Brain microvascular endothelial cell (primary cell): ENCODE results near the gene TMEM204.

ENCODE experiments used
- DNase-seq: peaks from one replicate; pipeline ENCODE4 v3.0.0-alpha.2; 2020
- H3K27ac ChIP-seq: fragments of 250-450 bp; sonication (Bioruptor Pico); 2 replicates; pipeline ENCODE4 v1.5.1; 2020; ENCODE audit warnings: mild to moderate bottlenecking, moderate library complexity
- H3K27me3 ChIP-seq: fragments of 250-450 bp; sonication (Bioruptor Pico); replicated peaks from 2 replicates; pipeline ENCODE4 v1.5.1; 2020; ENCODE audit warnings: mild to moderate bottlenecking
- H3K36me3 ChIP-seq: fragments of 250-450 bp; sonication (Bioruptor Pico); replicated peaks from 2 replicates; pipeline ENCODE4 v1.5.1; 2020; ENCODE audit warnings: mild to moderate bottlenecking
- H3K4me3 ChIP-seq: 2 replicates; pipeline ENCODE4 v1.5.1; 2011; ENCODE audit warnings: low read depth, mild to moderate bottlenecking, control low read depth, low read length, moderate library complexity
- in situ Hi-C: cut with HindIII; loops from 2 replicates; pipeline ENCODE4 v1.10.0; 2017; ENCODE audit warnings: low sequenced_read_pairs, low pct_ligation_motif_present
- TF ChIP-seq, protein P1 (sequence below): IDR thresholded peaks from 2 replicates; pipeline ENCODE4 v1.5.1; 2011; ENCODE audit warnings: low read depth, mild to moderate bottlenecking, moderate library complexity, low read length, control low read depth, inconsistent platforms; ENCODE audit errors: missing control alignments

Gene TMEM204

DNA sequence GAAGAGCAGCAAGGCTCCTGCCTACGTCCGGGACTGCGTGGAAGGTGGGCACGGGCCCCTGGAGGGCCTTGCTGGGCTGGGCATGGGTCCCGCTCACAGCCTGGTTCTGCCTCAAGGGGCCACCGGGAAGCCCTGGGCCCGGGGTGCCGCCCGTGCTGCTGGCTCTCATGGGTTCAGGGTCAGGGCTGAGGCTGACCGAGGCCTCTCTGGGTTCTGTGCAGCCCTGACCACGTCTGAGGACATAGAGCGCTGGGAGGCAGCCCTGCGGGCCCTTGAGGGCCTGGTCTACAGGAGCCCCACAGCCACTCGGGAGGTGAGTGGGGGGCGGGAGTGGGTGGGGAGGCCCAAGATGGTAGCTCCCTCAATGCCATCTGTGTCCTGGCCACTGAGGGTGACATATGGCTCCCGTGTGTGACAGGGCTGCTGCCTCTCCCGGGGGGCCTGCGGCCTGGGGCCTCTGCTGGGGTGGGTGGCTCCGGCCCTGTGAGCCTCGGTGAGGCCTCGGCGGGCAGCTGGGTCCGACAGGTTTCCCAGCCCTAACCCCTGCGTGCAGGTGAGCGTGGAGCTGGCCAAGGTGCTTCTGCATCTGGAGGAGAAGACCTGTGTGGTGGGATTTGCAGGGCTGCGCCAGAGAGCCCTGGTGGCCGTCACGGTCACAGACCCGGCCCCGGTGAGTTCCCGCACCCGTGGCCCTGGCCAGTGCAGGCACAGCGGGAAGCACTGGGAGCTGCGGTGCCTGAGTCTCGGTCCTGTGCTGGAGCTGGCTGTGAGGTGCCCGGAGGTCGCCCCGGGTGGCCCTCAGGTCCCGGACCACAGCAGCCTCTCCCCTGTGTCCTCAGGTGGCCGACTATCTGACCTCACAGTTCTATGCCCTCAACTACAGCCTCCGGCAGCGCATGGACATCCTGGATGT, 31.1 kb upstream of the TMEM204 start:
- TF ChIP-seq, protein P1, sequence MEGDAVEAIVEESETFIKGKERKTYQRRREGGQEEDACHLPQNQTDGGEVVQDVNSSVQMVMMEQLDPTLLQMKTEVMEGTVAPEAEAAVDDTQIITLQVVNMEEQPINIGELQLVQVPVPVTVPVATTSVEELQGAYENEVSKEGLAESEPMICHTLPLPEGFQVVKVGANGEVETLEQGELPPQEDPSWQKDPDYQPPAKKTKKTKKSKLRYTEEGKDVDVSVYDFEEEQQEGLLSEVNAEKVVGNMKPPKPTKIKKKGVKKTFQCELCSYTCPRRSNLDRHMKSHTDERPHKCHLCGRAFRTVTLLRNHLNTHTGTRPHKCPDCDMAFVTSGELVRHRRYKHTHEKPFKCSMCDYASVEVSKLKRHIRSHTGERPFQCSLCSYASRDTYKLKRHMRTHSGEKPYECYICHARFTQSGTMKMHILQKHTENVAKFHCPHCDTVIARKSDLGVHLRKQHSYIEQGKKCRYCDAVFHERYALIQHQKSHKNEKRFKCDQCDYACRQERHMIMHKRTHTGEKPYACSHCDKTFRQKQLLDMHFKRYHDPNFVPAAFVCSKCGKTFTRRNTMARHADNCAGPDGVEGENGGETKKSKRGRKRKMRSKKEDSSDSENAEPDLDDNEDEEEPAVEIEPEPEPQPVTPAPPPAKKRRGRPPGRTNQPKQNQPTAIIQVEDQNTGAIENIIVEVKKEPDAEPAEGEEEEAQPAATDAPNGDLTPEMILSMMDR = no peak

DNA sequence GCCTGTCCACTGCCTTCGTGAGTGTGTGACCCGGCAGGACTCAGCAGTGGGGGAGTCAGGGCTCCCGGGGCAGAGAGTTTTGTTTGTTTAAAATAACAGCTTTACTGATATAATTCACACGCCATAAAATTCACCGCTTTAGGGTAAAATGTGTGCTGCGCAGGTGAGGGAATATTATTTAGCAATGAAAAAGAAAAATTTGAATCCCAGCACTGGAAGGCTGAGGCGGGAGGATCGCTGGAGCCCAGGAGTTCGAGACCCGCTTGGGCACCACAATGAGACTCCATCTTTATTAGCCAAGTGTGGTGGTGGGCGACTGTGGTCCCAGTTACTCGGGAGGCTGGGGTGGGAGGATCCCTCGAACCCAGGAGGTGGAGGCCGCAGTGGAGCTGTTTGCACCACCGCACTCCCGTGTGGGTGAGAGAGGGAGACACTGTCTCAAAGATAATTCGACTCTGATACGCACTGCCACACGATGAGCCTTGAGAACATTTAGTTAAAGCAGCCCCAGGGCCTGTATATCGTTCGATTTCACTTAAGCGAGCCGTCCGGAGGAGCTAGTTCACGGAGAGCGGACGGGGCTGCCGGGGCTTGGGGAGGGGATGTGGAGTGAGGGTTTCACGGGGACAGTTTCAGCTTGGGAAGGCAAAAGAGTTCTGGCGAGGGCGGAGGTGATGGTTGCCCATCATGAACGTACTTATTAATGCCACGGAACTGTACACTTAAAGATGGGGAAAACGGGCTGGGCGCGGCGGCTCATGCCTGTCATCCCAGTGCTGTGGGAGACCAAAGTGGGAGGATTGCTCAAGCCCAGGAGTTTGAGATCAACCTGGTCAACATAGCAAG, 30.1 kb upstream of the TMEM204 start:
- H3K27me3 ChIP-seq = no peaks in the 10 kb centered on the region
- DNase-seq = no peak

More for the DNA sequence above, 31.1 kb upstream of the TMEM204 start:
- H3K27me3 ChIP-seq = no peaks in the 10 kb centered on the region
- in situ Hi-C loops = no loop called here
- no peak overlapping the region for H3K4me3 ChIP-seq
- peaks cover 33% of the 10 kb centered on the region for H3K36me3 ChIP-seq
- no peak for DNase-seq
- H3K27ac ChIP-seq = no peak overlapping the region

GRCh38 chr16:1505073-1505844, 28.2 kb upstream of the TMEM204 start:
- Histone ChIP-seq H3K36me3 (peaks cover 32% of the 10 kb centered on the region), H3K27me3 (no peaks in the 10 kb centered on the region), H3K4me3 (no peak overlapping the region), H3K27ac (no peak overlapping the region)
- DNase-seq = no peak
- TF ChIP-seq, protein P1 = no peak
- in situ Hi-C loops = no loop called here

More for the DNA sequence above, 30.1 kb upstream of the TMEM204 start:
- H3K36me3 ChIP-seq = peaks cover 33% of the 10 kb centered on the region
- H3K4me3 ChIP-seq = no peak overlapping the region
- no peak overlapping the region for H3K27ac ChIP-seq
- TF ChIP-seq, protein P1 = no peak
- in situ Hi-C loops = no loop called here

DNA sequence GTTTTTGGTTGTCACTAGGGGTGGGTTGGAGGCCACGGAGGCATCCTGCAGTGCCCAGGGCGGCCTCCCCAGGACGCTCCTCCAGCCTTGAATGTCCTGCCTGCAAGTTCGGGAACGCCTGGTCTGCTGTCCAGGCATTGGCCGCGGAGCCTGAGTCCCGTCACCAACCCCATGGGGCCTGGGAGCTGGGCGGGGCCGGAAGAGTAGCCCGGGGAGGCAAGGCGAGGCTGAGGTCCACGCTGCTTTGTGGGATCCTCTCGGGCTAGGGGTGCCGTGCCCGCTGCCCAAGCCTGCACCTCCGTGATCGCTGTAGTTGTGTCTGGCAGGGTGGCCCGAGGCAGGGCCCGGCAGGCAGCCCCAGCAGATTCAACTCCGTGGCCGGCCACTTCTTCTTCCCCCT, 27.6 kb upstream of the TMEM204 start:
- H3K36me3 ChIP-seq = peaks cover 27% of the 10 kb centered on the region
- DNase-seq = no peak
- TF ChIP-seq, protein P1 = no peak
- no peak overlapping the region for H3K27ac ChIP-seq
- in situ Hi-C loops = no loop called here
- H3K4me3 ChIP-seq = no peak overlapping the region
- no peaks in the 10 kb centered on the region for H3K27me3 ChIP-seq

DNA sequence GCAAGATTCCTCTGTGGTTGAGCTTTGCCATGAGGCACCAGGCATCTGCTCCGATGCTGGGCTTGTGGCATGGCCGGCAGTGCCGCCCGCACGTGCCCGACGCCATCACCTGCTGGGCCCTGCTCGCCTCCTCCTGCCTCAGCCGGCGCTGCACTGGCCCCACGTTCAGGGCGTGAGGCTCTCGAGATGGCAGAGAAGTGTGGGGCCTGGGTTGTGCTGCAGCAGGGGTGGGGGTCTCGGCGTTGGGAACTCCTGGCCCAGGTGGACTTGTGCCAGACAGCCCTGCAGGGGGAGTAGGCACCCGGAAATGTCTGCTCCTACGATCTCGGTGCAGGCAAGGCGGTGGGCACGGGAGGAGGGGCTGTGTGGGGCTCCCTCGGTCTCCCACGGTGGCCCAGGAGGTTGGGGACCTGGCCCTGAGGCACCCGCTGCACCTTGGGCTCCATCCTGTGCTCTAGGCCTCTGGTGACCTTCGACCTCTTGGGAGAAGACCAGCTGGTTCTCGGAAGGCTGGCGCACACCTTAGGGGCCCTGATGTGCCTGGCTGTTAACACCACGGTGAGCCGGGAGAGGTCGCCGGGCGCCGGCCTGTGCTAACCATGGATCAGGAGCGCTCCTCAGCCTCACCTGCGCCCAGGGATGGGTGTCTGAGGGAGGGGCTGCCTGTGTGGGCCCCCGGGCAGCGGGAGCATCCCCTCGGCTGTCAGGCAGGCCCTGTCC, 26.8 kb upstream of the TMEM204 start:
- TF ChIP-seq, protein P1 = no peak
- H3K4me3 ChIP-seq = no peak overlapping the region
- H3K27me3 ChIP-seq = no peaks in the 10 kb centered on the region
- peaks cover 20% of the 10 kb centered on the region for H3K36me3 ChIP-seq
- DNase-seq = no peak
- no peak overlapping the region for H3K27ac ChIP-seq
- in situ Hi-C loops = no loop called here
